H1 (cell line): ENCODE data around the gene CPXM2. TPM values are rescaled to one million over a fixed set of nuclear protein-coding genes. Genes with fewer than 3 reads are reported as not detected.

ENCODE experiments used
- CTCF ChIA-PET: fragments of 300-600 bp; sonication (Branson Sonifier 250); formaldehyde crosslinking; loops from one replicate; lab custom pipeline; 2021; ENCODE audit not compliant: partially characterized antibody; lab: Charles Lee
- POLR2A ChIA-PET: fragments of 300-600 bp; sonication (Branson Sonifier 250); formaldehyde crosslinking; loops from one replicate; lab custom pipeline; 2021; ENCODE audit warnings: inconsistent platforms; ENCODE audit not compliant: partially characterized antibody; lab: Charles Lee
- DNase-seq, 2 experiments: peaks; one replicate each; pipeline versions ENCODE4 v3.0.0 to v3.0.0-alpha.2; 2010 to 2022; ENCODE audit warnings: low spot score in 2 of 2, low read depth in 1 of 2, mixed read lengths in 1 of 2
- FAIRE-seq: peaks from 2 replicates; lab custom pipeline; 2011; peaks lifted over from hg19 to GRCh38; lab: Jason Lieb, UNC
- H2AFZ ChIP-seq: 2 replicates; pipeline ENCODE4 v1.8.1; 2012; ENCODE audit warnings: low read length, inconsistent platforms
- H2AK5ac ChIP-seq: 2 replicates; pipeline ENCODE4 v1.6.1; 2013; ENCODE audit warnings: low read depth, low read length
- H2BK120ac ChIP-seq: replicated peaks from 2 replicates; pipeline ENCODE3; 2013; ENCODE audit warnings: low read depth, low read length, inconsistent platforms
- H2BK12ac ChIP-seq: 2 replicates; pipeline ENCODE4 v1.6.1; 2013; ENCODE audit warnings: low read depth, low read length
- H2BK15ac ChIP-seq: 2 replicates; pipeline ENCODE4 v1.6.1; 2013; ENCODE audit warnings: low read length
- H2BK20ac ChIP-seq: 2 replicates; pipeline ENCODE4 v1.6.1; 2013; ENCODE audit warnings: low read length
- H2BK5ac ChIP-seq: 2 replicates; pipeline ENCODE4 v1.6.1; 2013; ENCODE audit warnings: low read depth, low read length
- H3K14ac ChIP-seq: 2 replicates; pipeline ENCODE4 v1.6.1; 2013; ENCODE audit warnings: inconsistent platforms; ENCODE audit not compliant: insufficient read length
- H3K18ac ChIP-seq: 2 replicates; pipeline ENCODE4 v1.6.1; 2013; ENCODE audit warnings: low read length; ENCODE audit errors: extremely low read depth
- H3K23ac ChIP-seq: 2 replicates; pipeline ENCODE4 v1.6.1; 2013; ENCODE audit warnings: inconsistent platforms; ENCODE audit not compliant: insufficient read length
- H3K23me2 ChIP-seq: 2 replicates; pipeline ENCODE4 v1.6.1; 2013; ENCODE audit warnings: low read depth, low read length
- H3K27ac ChIP-seq: 2 replicates; pipeline ENCODE4 v1.6.1; 2011; ENCODE audit warnings: low read depth, low read length, inconsistent platforms
- H3K27me3 ChIP-seq, 4 experiments: replicated peaks in 1 of 4; 1 replicate in 1 of 4; 2 replicates in 3 of 4; pipeline versions ENCODE4 v1.6.1 to v1.8.1; 2011 to 2013; ENCODE audit warnings: low read length in 3 of 4, mild to moderate bottlenecking in 3 of 4, inconsistent platforms in 2 of 4, mixed read lengths in 2 of 4, moderate library complexity in 1 of 4; ENCODE audit not compliant: control insufficient read depth in 3 of 4, insufficient read depth in 3 of 4; ENCODE audit errors: extremely low read depth in 1 of 4
- H3K36me3 ChIP-seq, 4 experiments: 2 replicates each; pipeline versions ENCODE4 v1.6.1 to v1.8.1; 2011 to 2013; ENCODE audit warnings: mild to moderate bottlenecking in 4 of 4, low read length in 3 of 4, moderate library complexity in 2 of 4, control low read depth in 1 of 4, inconsistent platforms in 1 of 4; ENCODE audit not compliant: insufficient read depth in 4 of 4, control insufficient read depth in 2 of 4
- H3K4ac ChIP-seq: replicated peaks from 2 replicates; pipeline ENCODE3; 2013; ENCODE audit warnings: low read length, low read depth, mixed read lengths, inconsistent platforms; ENCODE audit not compliant: insufficient read length
- H3K4me1 ChIP-seq, 4 experiments: replicated peaks in 1 of 4; 1 replicate in 1 of 4; 2 replicates in 3 of 4; pipeline versions ENCODE4 v1.6.1 to v1.8.1; 2011 to 2013; ENCODE audit warnings: low read length in 3 of 4, inconsistent platforms in 2 of 4, mixed read lengths in 1 of 4; ENCODE audit not compliant: insufficient read depth in 4 of 4, control insufficient read depth in 3 of 4
- H3K4me2 ChIP-seq, 2 experiments: 2 replicates each; pipeline versions ENCODE4 v1.6.1 to v1.8.1; 2011 to 2013; ENCODE audit warnings: low read depth in 2 of 2, low read length in 2 of 2, control low read depth in 1 of 2, inconsistent platforms in 1 of 2, mild to moderate bottlenecking in 1 of 2; ENCODE audit not compliant: insufficient read depth in 1 of 2
- H3K4me3 ChIP-seq, 4 experiments: fragments of 200-600, 300-600 bp in 1 of 4; sonication (generic), shearing (Covaris generic), sonication (Bioruptor Twin) in 1 of 4; 2 replicates each; pipeline versions ENCODE4 v1.5.1 to v1.8.1; 2011 to 2016; ENCODE audit warnings: low read length in 4 of 4, low read depth in 3 of 4, control low read depth in 2 of 4, inconsistent platforms in 2 of 4, mild to moderate bottlenecking in 2 of 4, mixed read lengths in 1 of 4, moderate library complexity in 1 of 4; ENCODE audit not compliant: insufficient read depth in 2 of 4; ENCODE audit errors: extremely low read depth in 1 of 4
- H3K56ac ChIP-seq: replicated peaks from 2 replicates; pipeline ENCODE3; 2013; ENCODE audit warnings: low read depth, mild to moderate bottlenecking, mixed read lengths, low read length, inconsistent platforms; ENCODE audit not compliant: insufficient read length
- H3K79me1 ChIP-seq: 2 replicates; pipeline ENCODE4 v1.6.1; 2013; ENCODE audit warnings: low read depth, low read length, control low read depth
- H3K79me2 ChIP-seq, 2 experiments: 2 replicates each; pipeline versions ENCODE4 v1.6.1 to v1.8.1; 2012 to 2013; ENCODE audit warnings: low read length in 2 of 2, mild to moderate bottlenecking in 2 of 2, inconsistent platforms in 1 of 2; ENCODE audit not compliant: insufficient read depth in 2 of 2, control insufficient read depth in 1 of 2
- H3K9ac ChIP-seq, 4 experiments: replicated peaks in 1 of 4; 1 replicate in 1 of 4; 2 replicates in 3 of 4; pipeline versions ENCODE4 v1.6.1 to v1.8.1; 2011 to 2013; ENCODE audit warnings: low read depth in 3 of 4, low read length in 3 of 4, control low read depth in 2 of 4, mild to moderate bottlenecking in 2 of 4, moderate library complexity in 2 of 4, inconsistent platforms in 1 of 4; ENCODE audit errors: extremely low read depth in 1 of 4
- H3K9me3 ChIP-seq, 2 experiments: 2 replicates each; pipeline versions ENCODE4 v1.6.1 to v1.8.1; 2012 to 2013; ENCODE audit warnings: mild to moderate bottlenecking in 2 of 2, moderate library complexity in 2 of 2, control low read depth in 1 of 2, inconsistent platforms in 1 of 2, low read depth in 1 of 2, low read length in 1 of 2, mixed read lengths in 1 of 2; ENCODE audit not compliant: insufficient read depth in 2 of 2
- H4K20me1 ChIP-seq, 2 experiments: replicated peaks in 1 of 2; 2 replicates each; pipeline versions ENCODE3 to v1.8.1; 2011 to 2013; ENCODE audit warnings: inconsistent platforms in 2 of 2, low read length in 2 of 2, mild to moderate bottlenecking in 1 of 2; ENCODE audit not compliant: insufficient read depth in 2 of 2, control insufficient read depth in 1 of 2
- H4K5ac ChIP-seq: 2 replicates; pipeline ENCODE4 v1.6.1; 2013; ENCODE audit warnings: low read length, low read depth, mixed read lengths, inconsistent platforms; ENCODE audit not compliant: insufficient read length
- H4K8ac ChIP-seq: 2 replicates; pipeline ENCODE4 v1.8.0; 2013; ENCODE audit warnings: mild to moderate bottlenecking, moderate library complexity, low read length, inconsistent platforms; ENCODE audit not compliant: insufficient read depth; ENCODE audit errors: extremely low read depth
- H4K91ac ChIP-seq: replicated peaks from 2 replicates; pipeline ENCODE3; 2013; ENCODE audit warnings: low read length, mixed read lengths, inconsistent platforms; ENCODE audit not compliant: insufficient read length
- ATF2 ChIP-seq: IDR thresholded peaks from 2 replicates; pipeline ENCODE4 v1.6.1; 2012; ENCODE audit warnings: low read length, inconsistent platforms
- GABPA ChIP-seq: IDR thresholded peaks from 2 replicates; pipeline ENCODE4 v1.6.1; 2011; ENCODE audit warnings: mild to moderate bottlenecking, low read length, moderate library complexity, borderline replicate concordance; ENCODE audit not compliant: insufficient read depth
- JUND ChIP-seq: IDR thresholded peaks from 2 replicates; pipeline ENCODE4 v1.6.1; 2011; ENCODE audit warnings: mild to moderate bottlenecking, improper control_type of control experiment, low read length
- SP2 ChIP-seq: IDR thresholded peaks from 2 replicates; pipeline ENCODE4 v1.6.1; 2012; ENCODE audit warnings: mild to moderate bottlenecking, low read length, inconsistent platforms
- SP4 ChIP-seq: IDR thresholded peaks from 2 replicates; pipeline ENCODE4 v1.6.1; 2012; ENCODE audit warnings: low read length, inconsistent platforms
- WGBS, 2 experiments: shearing (Covaris generic) in 1 of 2; methylation state at CpG; one replicate each; pipeline versions ENCODE4 v1.1.6 to v1.1.7; 2013 to 2015; ENCODE audit warnings: low lambda C conversion rate in 2 of 2, mixed read lengths in 2 of 2, inconsistent platforms in 1 of 2, low coverage in 1 of 2, missing lambda C conversion rate in 1 of 2; ENCODE audit not compliant: insufficient replicate concordance in 2 of 2, insufficient coverage in 1 of 2, insufficient read length in 1 of 2; ENCODE audit errors: extremely low coverage in 1 of 2, missing lambda C conversion rate in 1 of 2; 5-methylcytosine and 5-hydroxymethylcytosine counted together
- polyA plus RNA-seq, 7 experiments: library from polyadenylated mRNA; depleted of rRNA in 3 of 7; stranded (reverse) in 5 of 7; unstranded in 2 of 7; fragments of >200 nt in 5 of 7; fragments of 200-250 nt in 2 of 7; gene quantifications; 1 replicate in 5 of 7; 2 replicates in 1 of 7; 4 replicates in 1 of 7; pipeline versions ENCODE4 v1.2.1 to v1.2.3, GENCODE V29; 2011 to 2013; ENCODE audit warnings: missing spikeins in 2 of 7, mixed read lengths in 2 of 7
- total RNA-seq: library from RNA; stranded (reverse); fragmentation: NEBNext Ultra II Directional; extraction: Animal tissue kit (Norgen Biotek cat#: 25700); gene quantifications from 2 replicates; pipeline ENCODE4 v1.2.1, GENCODE V29; 2021

CPXM2 gene
- total and polyA plus RNA-seq, 2 of the 8 experiments (the other 6 are each of a cell fraction or from before 2014, with no cell fraction given): 2.4 to 2.9 TPM

- H3K79me2 ChIP-seq: no peaks in the 10 kb centered on the region
- peaks cover 0 to 27% (median 18%) of the 10 kb centered on the region in 4 experiments; a peak in 5 of 7 replicates for H3K27me3 ChIP-seq
Observed at GRCh38 chr10:123888256-123888655, 3.4 kb downstream of the CPXM2 start.

More at GRCh38 chr10:123888256-123888655, 3.4 kb downstream of the CPXM2 start:
- Histone ChIP-seq H3K23me2 (peaks cover 9% of the 10 kb centered on the region; the same call in 1 of the 2 replicates), H4K5ac (no peak overlapping the region), H3K36me3 (no peaks in the 10 kb centered on the region), H2BK120ac (no peak overlapping the region), H2BK20ac (no peak overlapping the region), H3K9ac (no peak overlapping the region), H3K4me2 (no peak overlapping the region), H2AFZ (no peak overlapping the region), H2BK5ac (no peak overlapping the region), H4K8ac (no peak overlapping the region), H3K9me3 (no peaks in the 10 kb centered on the region; a peak in 1 of 4 replicates), H2BK15ac (no peak overlapping the region), H3K14ac (no peak overlapping the region), H2BK12ac (no peak overlapping the region), H3K56ac (no peak overlapping the region), H4K20me1 (peaks cover 0 to 2% of the 10 kb centered on the region in 2 experiments), H3K23ac (no peak overlapping the region), H4K91ac (no peak overlapping the region), H2AK5ac (no peak overlapping the region), H3K79me1 (no peaks in the 10 kb centered on the region), H3K4ac (no peak overlapping the region), H3K18ac (no peak overlapping the region), H3K4me3 (no peak overlapping the region), H3K27ac (no peak overlapping the region), H3K4me1 (peaks cover 0 to 7% (median 5%) of the 10 kb centered on the region in 4 experiments; a peak in 4 of 7 replicates)
- TF ChIP-seq SP4: no peak
- TF ChIP-seq GABPA: no peak
- TF ChIP-seq JUND: no peak
- no peak for TF ChIP-seq SP2
- no peak for TF ChIP-seq ATF2
- 85% methylated on average over 3 of the region's 3 CpGs; no CpG with 5 or more reads in 1 of the 2 experiments for WGBS, 2 experiments
- DNase-seq (no peak), FAIRE-seq (no peak)
- ChIA-PET POLR2A (no interaction called here), CTCF (interaction anchor here (0.6 to 2.1 kb wide), 4 partner anchors 10 to 123 kb away, joined by 3 to 9 read pairs (median 6); no protein-coding TSS in a partner anchor)
